Measurements from ENCODE around the gene BTBD2.
A peak's percentile ranks its signal among the peaks of the same experiment; 100 is the strongest.

BTBD2 gene

DNA sequence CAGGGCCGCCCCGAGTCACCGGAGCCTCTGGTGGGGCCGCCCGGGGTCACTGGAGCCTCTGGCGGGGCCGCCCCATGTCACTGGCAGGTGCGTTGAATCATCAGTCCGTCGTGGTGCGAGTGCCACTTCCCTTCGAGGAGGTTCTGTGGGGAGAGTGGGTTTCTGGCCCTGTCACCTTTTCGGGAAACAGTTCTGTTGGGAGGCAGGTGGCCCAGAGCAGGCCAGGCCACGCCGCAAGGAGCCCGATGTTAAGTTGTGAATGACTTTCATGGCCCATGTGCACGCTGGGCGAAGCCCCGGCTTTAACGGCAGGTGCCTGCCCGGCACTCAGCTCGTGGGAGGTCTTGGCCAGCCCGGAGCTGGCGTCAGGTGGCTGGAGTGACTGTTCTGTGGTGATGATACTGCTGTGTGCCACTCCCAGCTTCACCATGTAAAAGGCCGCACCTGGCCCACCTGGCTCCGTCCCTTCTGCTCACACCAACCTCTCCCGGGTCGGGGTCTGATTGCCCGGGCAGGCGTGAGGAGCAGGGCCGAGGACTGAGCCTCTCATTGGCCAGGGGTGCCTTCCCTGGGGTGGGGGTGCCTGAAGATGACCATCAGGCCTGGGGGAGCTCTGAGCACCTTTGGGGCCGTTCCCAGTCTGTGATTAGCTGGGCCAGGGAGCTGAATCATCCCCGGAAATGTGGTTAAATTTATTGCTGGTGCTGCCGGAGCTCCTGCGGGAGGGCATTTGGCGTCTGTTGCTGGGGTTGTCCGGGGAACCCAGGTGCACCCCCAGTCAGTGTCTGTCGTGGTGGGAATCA, 45.3 kb downstream of the BTBD2 start:
- Histone ChIP-seq H3K4me1 (ENCODE audit: control insufficient read depth, insufficient read depth, low read length, poor library complexity, severe bottlenecking) (peaks cover 13% of the 10 kb centered on the region), H3K9me3 (ENCODE audit: control insufficient read depth, low read length) (no peaks in the 10 kb centered on the region), H3K36me3 (ENCODE audit: control insufficient read depth, insufficient read depth, low read length) (peaks cover 34% of the 10 kb centered on the region), H3K27ac (ENCODE audit: insufficient read depth, low read length, poor library complexity, severe bottlenecking) (peak overlapping the region; percentile 11), H3K4me3 (ENCODE audit: insufficient read depth, low read depth, low read length, poor library complexity, severe bottlenecking) (no peak overlapping the region), H3K27me3 (replicated peaks; ENCODE audit: control insufficient read depth, insufficient read depth, low read length, poor library complexity, severe bottlenecking) (no peaks in the 10 kb centered on the region)
- no peak for DNase-seq

DNA sequence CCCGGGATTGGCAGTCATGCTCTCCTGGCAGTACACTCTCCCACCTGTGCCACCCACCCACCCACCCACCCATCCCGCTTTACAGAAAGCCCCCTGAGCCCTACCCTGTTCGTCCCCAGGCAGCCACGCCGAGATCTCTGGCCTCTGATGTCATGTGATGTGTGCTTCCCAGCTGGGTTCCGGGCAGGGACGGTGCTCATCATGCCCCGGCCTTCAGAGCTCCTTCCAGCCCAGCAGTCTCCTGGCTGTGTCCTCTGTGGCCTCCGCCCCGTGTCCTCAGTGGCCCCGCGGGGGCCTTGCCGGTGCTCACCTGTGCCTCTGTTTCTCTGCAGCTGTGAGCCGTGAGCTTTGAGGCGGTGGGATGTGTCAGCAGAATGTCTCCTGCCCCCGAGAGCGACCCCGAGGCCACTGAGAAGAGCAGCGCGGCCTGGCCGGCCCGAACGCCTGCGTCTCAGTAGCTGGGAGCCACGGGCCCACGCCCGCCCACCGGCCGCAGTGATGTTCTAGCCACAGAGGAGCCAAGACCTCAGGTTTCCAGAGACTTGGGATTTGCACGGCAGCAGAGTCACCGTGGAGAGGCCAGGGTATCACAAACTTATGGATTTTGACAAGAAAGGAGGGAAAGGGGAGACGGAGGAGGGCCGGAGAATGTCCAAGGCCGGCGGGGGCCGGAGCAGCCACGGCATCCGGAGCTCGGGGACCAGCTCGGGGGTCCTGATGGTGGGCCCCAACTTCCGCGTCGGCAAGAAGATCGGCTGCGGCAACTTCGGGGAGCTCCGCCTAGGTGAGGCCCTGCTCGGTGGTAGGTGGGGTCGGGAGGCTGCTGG, 46.1 kb downstream of the BTBD2 start:
- DNase-seq = no peak
- Histone ChIP-seq H3K27me3 (replicated peaks; ENCODE audit: control insufficient read depth, insufficient read depth, low read length, poor library complexity, severe bottlenecking) (no peaks in the 10 kb centered on the region), H3K36me3 (ENCODE audit: control insufficient read depth, insufficient read depth, low read length) (peaks cover 26% of the 10 kb centered on the region), H3K9me3 (ENCODE audit: control insufficient read depth, low read length) (no peaks in the 10 kb centered on the region), H3K27ac (ENCODE audit: insufficient read depth, low read length, poor library complexity, severe bottlenecking) (no peak overlapping the region), H3K4me1 (ENCODE audit: control insufficient read depth, insufficient read depth, low read length, poor library complexity, severe bottlenecking) (peaks cover 13% of the 10 kb centered on the region), H3K4me3 (ENCODE audit: insufficient read depth, low read depth, low read length, poor library complexity, severe bottlenecking) (no peak overlapping the region)

DNA sequence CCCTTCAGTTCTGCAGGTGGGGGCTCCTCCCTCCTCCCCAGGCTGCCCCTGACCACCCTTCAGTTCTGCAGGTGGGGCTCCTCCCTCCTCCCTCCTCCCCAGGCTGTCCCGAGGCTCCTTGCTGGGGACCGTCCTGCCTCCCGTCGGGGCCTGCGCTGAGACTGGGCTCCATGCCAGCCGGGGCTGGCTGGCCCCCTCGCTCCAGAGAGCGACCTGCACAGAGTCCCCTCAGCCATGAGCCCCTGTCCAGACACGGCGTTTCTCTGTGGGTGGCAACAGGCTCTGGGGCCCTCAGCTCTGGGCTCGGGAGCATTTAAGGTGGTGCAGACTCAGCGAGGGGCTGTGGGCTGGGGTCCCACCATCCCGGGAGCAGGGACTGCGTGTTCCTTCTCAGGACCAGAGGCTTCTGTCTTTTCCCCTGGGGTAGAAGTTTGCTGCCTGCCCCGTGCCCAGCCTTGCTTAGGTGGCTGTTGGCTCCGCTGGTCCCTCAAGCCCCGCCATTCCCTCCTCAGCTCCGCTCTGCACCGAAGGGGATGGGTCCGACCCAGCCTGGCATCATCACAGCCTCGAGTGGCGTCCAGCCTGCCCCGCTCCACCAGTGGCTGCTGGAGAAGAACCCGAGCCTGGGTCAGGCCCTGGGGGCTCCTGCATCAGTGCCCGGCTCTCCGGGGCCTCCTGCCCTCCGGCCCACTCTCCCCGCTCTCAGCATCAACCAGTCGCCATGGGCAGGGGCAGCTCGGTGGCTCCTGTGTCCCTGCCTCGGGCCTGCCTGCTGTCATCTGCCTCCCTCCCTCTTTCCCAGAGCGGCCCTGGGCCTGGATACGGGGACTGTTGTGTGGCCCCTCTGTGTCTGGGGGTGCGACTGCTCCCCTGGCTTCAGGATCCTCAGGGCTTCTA, 47.0 kb downstream of the BTBD2 start:
- H3K36me3 ChIP-seq (ENCODE audit: control insufficient read depth, insufficient read depth, low read length) = peaks cover 26% of the 10 kb centered on the region
- peaks cover 13% of the 10 kb centered on the region for H3K4me1 ChIP-seq (ENCODE audit: control insufficient read depth, insufficient read depth, low read length, poor library complexity, severe bottlenecking)
- H3K9me3 ChIP-seq (ENCODE audit: control insufficient read depth, low read length) = no peaks in the 10 kb centered on the region
- no peak for DNase-seq
- H3K4me3 ChIP-seq (ENCODE audit: insufficient read depth, low read depth, low read length, poor library complexity, severe bottlenecking) = no peak overlapping the region
- no peaks in the 10 kb centered on the region for H3K27me3 ChIP-seq (replicated peaks; ENCODE audit: control insufficient read depth, insufficient read depth, low read length, poor library complexity, severe bottlenecking)
- H3K27ac ChIP-seq (ENCODE audit: insufficient read depth, low read length, poor library complexity, severe bottlenecking) = no peak overlapping the region

DNA sequence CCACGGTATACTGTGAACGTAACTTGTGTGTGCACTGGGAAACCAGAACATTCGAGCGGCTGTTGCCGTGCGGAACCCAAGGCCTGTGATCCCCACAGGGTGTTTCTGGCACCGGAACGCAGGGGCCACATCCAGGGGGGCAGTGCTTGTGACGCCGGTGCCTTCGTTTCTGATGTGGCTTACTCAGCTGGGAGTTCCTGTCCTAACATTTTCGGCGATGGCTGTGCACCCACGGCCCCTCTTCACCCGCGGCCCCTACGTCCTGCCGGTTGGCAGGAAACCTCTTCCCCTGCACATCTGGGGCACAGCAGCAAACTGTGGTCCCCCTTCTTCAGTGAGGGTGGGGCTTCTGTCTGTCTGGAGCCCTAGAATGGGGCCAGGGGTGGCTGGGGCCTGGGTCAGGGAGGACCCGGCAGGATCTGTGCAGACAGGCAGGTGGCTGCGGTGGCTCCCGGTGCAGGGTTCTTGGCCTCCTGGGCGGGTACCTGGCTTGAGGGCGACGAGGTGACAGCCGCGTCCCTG, 48.4 kb downstream of the BTBD2 start:
- H3K4me3 ChIP-seq (ENCODE audit: insufficient read depth, low read depth, low read length, poor library complexity, severe bottlenecking) = peak overlapping the region; percentile 8
- H3K9me3 ChIP-seq (ENCODE audit: control insufficient read depth, low read length) = no peaks in the 10 kb centered on the region
- H3K27me3 ChIP-seq (replicated peaks; ENCODE audit: control insufficient read depth, insufficient read depth, low read length, poor library complexity, severe bottlenecking) = no peaks in the 10 kb centered on the region
- H3K36me3 ChIP-seq (ENCODE audit: control insufficient read depth, insufficient read depth, low read length) = peaks cover 30% of the 10 kb centered on the region
- no peak for DNase-seq
- H3K4me1 ChIP-seq (ENCODE audit: control insufficient read depth, insufficient read depth, low read length, poor library complexity, severe bottlenecking) = peaks cover 13% of the 10 kb centered on the region
- no peak overlapping the region for H3K27ac ChIP-seq (ENCODE audit: insufficient read depth, low read length, poor library complexity, severe bottlenecking)

DNA sequence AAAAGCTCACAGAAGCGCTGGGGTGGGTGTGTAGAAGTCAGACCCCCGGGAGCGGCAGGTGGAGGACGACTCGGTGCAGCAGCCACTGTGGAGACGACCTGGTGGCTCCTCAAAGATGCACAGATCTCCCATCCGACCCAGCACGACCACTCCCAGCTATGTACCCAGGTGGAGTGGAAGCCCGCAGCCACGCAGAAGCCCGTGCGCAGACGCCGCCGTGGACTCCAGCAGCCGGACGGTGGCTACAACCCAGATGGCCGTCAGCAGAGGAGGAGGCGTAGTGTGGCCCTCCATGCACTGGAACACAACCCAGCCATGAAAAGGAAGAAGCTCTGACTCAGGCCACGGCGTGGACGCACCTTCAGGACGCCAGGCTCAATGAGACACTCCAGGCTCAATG, 52.8 kb downstream of the BTBD2 start:
- Histone ChIP-seq H3K27me3 (replicated peaks; ENCODE audit: control insufficient read depth, insufficient read depth, low read length, poor library complexity, severe bottlenecking) (no peaks in the 10 kb centered on the region), H3K9me3 (ENCODE audit: control insufficient read depth, low read length) (no peaks in the 10 kb centered on the region), H3K4me1 (ENCODE audit: control insufficient read depth, insufficient read depth, low read length, poor library complexity, severe bottlenecking) (peaks cover 13% of the 10 kb centered on the region), H3K27ac (ENCODE audit: insufficient read depth, low read length, poor library complexity, severe bottlenecking) (no peak overlapping the region), H3K36me3 (ENCODE audit: control insufficient read depth, insufficient read depth, low read length) (peaks cover 9% of the 10 kb centered on the region), H3K4me3 (ENCODE audit: insufficient read depth, low read depth, low read length, poor library complexity, severe bottlenecking) (no peak overlapping the region)
- no peak for DNase-seq

DNA sequence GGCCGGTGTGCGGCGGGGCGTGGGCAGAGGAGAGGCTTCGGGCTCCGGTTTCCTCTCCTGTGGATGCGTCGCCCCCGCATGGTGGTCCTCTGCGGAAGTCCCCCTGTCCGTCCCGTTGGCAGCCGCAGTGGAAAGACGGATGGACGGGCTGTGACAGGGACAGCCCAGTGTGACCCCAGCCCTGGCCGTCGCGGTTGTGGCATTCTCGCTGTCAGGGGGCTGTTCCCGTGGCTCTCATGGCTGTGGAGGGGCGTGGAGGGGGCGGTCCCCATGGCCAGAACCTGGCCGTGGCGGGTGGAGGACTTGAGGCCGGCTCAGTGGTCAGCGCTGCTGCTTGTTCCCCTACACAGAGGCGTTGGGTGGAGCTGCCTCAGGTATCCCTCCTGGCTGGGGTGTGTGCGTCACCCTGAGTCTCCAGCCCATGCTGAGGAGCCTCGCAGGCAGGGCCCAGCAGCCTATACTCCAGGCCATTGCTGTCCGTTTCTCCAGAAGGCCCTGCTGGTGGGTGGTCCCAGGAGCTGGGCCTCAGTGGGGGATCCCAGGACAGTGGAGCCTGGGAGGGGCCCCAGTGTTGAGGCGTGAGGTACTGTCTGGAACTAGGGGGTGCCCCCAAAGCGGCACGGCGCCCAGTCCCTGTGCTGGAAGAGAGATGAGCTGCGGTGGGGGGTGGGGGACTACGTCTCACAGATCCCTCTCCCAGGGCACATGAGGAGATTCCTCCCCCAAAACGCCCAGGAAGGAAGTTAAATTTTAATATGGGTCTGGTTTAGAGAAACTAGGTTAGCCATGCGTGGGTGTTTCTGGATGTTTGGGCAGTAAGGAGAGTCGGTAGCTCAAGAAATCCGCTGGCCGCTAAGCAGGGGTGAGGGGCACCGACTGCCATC, 54.3 kb downstream of the BTBD2 start:
- no peak for DNase-seq
- Histone ChIP-seq H3K4me3 (ENCODE audit: insufficient read depth, low read depth, low read length, poor library complexity, severe bottlenecking) (no peak overlapping the region), H3K9me3 (ENCODE audit: control insufficient read depth, low read length) (no peaks in the 10 kb centered on the region), H3K27ac (ENCODE audit: insufficient read depth, low read length, poor library complexity, severe bottlenecking) (no peak overlapping the region), H3K4me1 (ENCODE audit: control insufficient read depth, insufficient read depth, low read length, poor library complexity, severe bottlenecking) (peaks cover 2% of the 10 kb centered on the region), H3K36me3 (ENCODE audit: control insufficient read depth, insufficient read depth, low read length) (peaks cover 15% of the 10 kb centered on the region), H3K27me3 (replicated peaks; ENCODE audit: control insufficient read depth, insufficient read depth, low read length, poor library complexity, severe bottlenecking) (no peaks in the 10 kb centered on the region)

DNA sequence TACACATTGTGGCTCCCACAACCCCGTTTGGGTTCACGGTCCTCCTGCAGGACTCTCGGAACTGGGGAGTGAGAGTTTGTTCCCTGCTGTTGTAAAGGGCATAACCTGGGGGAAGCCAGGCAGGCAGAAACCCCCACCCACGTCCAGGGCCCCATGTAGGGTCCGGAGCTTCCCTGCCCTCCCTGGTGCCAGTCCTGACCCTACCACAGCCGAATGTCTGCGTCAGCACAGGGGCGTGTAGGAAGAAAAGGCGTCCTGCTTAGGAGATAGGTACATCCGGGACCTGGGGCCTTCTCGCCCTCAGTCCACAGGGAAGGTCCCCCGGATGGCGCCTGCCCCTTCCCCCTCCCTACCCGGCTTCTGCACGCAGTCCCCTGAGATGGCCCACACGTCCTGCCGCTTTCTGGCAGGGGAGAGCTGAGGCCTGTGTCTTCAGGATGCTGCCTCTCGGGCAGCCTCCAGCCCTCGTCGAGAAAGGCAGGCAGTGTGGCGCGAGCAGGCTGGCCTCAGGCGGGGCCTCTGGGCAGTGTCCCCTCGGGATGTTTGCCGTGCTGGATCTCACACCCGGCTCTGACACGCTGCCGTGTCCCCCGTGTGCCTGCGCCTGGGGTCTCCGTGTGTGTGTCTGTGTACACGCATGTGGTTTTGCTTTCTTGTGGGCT, 55.5 kb downstream of the BTBD2 start:
- H3K4me3 ChIP-seq (ENCODE audit: insufficient read depth, low read depth, low read length, poor library complexity, severe bottlenecking) = no peak overlapping the region
- no peak overlapping the region for H3K27ac ChIP-seq (ENCODE audit: insufficient read depth, low read length, poor library complexity, severe bottlenecking)
- peaks cover 17% of the 10 kb centered on the region for H3K36me3 ChIP-seq (ENCODE audit: control insufficient read depth, insufficient read depth, low read length)
- H3K9me3 ChIP-seq (ENCODE audit: control insufficient read depth, low read length) = no peaks in the 10 kb centered on the region
- no peak for DNase-seq
- no peaks in the 10 kb centered on the region for H3K27me3 ChIP-seq (replicated peaks; ENCODE audit: control insufficient read depth, insufficient read depth, low read length, poor library complexity, severe bottlenecking)
- peaks cover 9% of the 10 kb centered on the region for H3K4me1 ChIP-seq (ENCODE audit: control insufficient read depth, insufficient read depth, low read length, poor library complexity, severe bottlenecking)

DNA sequence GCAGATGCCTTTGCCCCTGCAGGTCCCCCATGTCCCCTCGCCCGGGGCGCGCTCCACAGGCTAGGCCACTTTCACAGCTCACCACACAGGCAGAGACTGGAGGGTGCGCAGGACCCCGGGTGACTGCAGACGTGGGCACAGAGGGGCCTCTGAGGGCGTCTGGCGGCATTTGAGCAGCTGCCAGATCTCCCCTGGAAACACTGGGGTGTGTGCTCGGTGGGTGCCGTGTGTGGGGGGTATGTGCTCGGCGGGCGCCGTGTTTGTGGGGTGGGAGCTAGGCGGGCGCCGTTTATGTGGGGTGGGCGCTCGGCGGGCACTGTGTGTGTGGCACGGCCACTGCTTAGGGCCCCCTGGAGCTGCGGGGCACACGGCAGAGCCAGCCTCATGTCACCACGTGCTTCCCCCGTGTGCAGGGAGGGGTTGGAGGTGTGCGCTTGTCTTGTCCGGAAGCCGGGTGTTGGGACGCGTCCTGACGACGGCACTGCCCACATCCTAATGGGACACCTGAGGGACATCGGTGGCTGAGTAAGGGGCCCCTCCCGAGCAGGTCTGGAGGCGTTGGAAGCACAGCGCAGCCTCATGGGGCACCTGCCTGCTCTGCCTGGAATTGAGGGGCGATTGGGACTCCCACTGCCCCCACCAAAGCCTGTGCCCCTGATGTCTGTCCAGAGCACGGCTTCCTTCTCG, 57.8 kb downstream of the BTBD2 start:
- H3K4me1 ChIP-seq (ENCODE audit: control insufficient read depth, insufficient read depth, low read length, poor library complexity, severe bottlenecking) = peaks cover 9% of the 10 kb centered on the region
- H3K27ac ChIP-seq (ENCODE audit: insufficient read depth, low read length, poor library complexity, severe bottlenecking) = no peak overlapping the region
- no peaks in the 10 kb centered on the region for H3K27me3 ChIP-seq (replicated peaks; ENCODE audit: control insufficient read depth, insufficient read depth, low read length, poor library complexity, severe bottlenecking)
- no peak overlapping the region for H3K4me3 ChIP-seq (ENCODE audit: insufficient read depth, low read depth, low read length, poor library complexity, severe bottlenecking)
- no peak for DNase-seq
- H3K9me3 ChIP-seq (ENCODE audit: control insufficient read depth, low read length) = no peaks in the 10 kb centered on the region
- peaks cover 26% of the 10 kb centered on the region for H3K36me3 ChIP-seq (ENCODE audit: control insufficient read depth, insufficient read depth, low read length)

All from effector memory CD4-positive, alpha-beta T cell (primary cell).